Fibroblast of skin of back (primary cell): ENCODE results near the gene CAPN8.

Experiments
- DNase-seq: peaks from one replicate; pipeline ENCODE4 v3.0.0-alpha.2; 2013

The CAPN8 gene

DNA sequence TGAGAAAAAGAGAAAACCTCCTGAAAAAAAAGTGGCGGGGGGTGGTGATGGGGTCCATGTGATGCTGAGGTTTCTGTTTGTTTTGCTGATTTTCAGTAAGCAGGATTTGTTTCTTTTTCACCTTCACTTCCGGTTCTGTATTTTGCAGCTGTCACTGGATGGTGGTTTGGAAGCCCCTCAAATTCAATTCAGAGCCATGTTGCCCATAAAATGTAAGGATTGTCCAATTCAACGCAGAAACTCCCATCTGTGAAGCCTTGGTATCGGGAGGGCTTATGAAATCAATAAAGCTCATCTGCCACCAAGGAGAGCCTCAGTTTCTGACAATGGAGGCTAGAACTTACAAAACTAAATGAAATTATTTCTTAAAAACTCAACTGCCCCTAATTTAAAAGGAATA, 12.1 kb downstream of the CAPN8 start:
- no peak for DNase-seq

DNA sequence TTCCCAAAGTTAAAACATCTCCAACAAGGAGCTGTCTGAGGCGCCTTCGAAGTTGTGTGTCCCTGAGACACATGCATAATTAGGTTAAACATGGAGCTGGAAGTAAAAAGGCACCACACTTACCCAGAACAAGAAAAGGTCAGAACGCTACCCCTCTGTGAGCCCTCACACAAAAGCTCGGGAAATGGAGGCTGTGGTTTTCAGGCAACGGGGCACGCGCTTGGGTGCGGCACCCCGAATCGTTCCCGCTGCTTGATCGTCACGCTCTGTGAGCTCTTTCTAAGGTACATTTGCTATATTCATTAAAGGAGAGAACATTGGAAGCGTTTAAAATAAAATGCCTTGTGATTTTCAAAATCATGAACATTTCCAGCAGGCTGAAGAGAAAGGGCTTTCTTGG, 12.5 kb downstream of the CAPN8 start:
- DNase-seq: no peak

DNA sequence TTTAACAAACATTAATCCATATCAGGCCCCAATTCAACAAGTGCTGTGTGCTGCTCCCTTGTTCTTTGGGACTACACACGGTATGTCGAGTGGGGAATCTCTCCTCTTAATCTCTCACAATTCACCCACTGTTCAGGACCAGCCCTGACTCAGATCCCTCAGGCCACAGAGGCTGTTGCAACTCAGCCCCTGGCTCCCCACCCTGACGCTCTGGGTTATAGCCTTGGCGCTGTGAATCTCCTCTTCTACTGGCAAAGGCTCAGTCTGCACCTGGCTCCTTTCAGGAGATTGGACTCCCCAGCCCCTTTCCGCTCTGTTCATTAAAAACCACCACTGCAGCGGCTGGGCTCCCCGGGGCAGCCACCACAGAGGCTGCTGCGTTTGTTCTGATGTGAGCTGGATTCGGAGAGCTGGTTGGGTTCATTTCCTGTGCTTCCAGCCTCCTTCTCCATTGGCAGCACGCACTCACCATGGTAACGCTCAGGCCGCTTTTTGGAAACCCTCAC, 13.0 kb downstream of the CAPN8 start:
- no peak for DNase-seq

DNA sequence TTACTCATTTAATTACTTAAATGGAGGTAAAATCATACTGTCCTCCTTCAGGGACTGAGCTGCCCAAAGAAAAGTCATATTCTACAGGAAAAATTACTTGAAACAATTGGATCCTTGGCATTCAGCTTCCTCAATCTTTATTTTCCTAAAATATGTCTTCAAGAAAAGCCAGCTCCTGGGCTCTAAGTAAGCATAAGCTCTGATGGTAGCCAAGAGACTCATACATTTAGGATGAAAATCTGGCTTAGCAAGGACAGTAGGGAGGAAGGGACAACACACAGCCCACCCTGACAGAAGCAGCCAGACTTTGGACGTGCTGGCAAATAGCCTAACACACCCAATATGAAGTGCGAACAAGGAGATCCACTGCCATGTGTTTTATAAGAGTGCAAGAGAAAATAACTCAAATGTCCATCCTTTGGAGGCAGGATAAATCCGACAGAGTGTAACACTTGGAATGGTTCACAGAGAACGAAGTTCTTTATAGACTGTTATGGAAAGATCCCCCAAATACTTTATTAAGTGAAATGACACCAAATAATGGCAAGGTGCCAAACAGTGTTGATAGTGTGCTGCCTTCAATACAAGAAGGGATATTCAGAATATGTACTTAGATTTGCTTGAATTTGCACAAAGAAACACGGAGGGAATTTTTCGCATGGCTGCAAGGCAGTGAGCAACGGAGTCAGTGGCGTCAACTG, 14.1 kb downstream of the CAPN8 start:
- DNase-seq: no peak

DNA sequence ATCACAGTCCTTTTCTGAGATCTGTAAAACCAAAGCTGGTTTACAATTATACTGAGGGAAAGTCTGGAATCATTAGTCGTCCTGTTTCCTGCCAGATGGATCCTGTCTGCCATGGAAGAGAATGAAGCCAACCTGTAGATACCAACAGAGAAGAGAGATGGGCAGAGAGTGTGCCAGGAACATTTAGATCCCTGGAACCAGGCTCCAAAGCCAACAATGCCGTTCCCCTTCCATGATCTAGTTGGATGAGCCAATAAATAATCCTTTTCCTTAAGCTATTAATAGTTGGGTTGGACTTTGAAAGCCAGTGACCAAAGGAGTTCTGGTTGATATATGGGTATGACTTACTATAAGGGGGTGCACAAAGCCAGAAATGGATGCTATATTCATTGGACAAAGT, 15.0 kb downstream of the CAPN8 start:
- no peak for DNase-seq

DNA sequence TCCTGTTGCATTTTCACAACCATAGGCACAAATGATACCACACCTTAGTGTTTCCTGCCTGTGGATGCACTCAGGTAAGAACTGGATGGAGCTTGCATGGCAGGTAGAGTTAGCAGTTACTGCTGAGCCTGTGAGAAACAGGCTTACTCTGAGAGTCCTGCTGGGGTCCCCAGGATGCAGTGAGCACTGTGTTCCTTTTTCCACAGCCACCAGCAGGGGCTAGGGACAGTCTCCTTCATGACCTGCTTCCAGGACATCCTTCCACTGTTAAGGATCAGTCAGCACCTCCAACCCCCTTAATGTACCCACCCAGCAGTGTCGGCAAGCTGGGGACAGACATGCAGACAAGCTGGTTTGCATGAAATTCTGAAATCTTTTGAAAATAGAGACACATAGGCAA, 16.3 kb downstream of the CAPN8 start:
- DNase-seq: no peak

DNA sequence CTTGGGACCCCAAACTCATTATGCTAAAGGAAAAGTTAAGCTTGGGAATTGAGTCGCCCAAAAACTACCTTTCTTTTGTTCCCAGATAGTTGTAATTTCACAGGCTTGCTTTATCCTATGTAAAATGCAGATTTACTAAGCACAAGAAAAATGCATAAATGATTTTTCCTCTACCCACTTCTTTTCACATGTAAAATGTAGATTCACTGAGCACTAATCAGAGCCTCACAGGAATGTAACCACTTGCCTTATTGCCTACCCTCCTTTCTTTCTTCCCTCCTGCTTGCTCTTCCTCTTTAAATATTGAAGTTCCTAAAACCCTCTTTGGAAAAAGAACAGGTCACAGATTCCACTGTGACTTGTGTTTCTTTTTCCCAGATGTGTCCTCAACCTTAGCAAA, 18.3 kb downstream of the CAPN8 start:
- no peak for DNase-seq

DNA sequence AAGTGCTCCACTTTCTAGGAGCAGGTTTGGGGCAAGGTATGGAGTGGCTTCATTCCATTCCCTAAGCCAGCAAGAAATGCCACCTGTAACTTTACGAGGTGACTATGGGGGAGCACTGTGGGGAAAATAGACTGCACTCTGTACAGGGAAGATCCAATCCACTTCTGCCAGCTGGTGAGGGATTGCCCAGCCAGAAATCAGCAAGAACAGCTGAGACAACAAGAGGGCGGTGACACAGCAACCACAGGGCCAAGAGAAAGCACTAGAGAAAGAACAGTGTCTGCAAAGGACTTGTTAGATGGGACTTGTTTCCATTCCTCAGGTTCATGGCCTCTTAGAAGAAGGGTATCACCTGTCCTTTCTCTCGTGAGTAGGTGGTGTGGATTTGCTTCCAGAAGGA, 19.6 kb downstream of the CAPN8 start:
- DNase-seq: no peak

DNA sequence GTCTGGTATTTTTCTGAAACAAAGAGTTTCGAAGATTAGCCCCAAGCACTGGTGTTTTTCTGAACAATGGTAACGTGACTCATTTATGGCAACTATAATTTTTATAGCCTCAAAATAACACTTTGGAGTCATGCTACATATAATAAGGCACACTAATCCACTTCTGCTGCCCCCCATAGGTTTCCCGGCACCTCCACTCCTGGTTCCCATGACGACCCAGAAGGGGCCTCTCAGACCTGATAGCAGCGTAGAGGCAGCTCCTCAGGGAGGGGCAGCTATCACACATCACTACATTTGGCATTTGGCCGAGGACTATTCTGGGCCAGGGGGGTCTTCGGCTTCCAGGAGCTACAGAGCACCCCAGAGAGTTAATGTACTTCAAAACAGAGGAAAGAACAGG, 23.3 kb downstream of the CAPN8 start:
- DNase-seq: no peak

DNA sequence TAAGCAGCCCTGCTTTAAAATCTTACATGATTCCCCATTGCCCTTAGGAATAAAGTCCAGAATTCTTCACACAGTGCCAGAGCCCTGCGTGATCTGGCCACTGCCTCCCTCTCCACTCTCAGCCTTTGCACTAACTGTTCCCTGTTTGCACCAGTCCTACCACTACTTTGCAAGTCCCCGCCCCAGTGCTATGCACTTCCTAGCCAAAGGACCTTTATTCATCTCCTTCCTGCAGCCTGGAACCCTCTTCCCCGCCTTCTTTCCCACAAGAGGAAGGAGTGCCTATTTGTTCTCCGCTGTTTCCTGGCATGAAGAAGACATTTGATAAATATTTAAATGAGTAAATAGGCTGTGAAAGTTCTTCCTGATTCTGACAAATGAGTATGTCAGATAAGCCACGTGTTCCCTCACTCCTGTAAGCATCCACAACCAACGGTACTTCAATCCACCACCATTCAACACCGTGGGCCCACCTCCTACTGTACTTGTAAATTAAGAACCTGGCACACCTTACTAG, 23.9 kb downstream of the CAPN8 start:
- DNase-seq: no peak

DNA sequence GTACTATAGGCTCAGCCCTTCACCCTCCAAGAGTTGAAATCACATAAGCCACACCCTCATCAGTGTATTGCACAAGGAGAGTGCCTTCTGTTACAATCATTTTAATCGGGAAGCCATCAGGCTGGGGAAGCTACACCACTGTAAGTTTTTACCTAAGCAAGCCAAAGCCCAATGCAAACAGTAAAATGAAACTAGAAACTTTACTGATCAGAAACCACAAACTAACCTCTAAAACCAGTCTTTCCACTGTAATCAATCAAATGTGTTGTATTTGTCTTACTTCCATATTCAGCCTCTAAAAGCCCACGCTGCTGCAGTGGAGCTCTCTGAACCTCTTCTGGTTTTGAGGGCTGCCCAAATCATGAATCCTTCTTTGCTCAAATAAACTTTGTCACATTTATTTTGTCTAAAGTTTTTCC, 26.2 kb downstream of the CAPN8 start:
- DNase-seq: no peak

DNA sequence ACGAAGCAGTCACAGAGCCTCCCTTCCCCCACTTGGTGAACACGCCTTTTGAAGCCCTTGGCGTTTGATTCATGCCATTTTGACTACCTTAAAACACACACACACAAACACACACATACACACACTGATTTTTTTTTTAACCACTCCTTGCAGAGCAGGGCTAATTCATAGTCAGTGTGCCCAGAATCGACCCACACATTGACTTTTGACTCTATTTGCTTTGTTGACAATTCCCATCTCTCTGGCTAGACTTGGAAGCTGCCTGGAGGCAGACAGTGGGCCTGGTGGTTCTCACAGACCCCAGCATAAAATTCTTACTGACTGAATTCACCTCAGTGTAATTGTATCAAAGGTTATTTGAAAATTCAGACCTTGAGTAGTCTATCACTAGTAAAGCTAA, 30.3 kb downstream of the CAPN8 start:
- DNase-seq: no peak

DNA sequence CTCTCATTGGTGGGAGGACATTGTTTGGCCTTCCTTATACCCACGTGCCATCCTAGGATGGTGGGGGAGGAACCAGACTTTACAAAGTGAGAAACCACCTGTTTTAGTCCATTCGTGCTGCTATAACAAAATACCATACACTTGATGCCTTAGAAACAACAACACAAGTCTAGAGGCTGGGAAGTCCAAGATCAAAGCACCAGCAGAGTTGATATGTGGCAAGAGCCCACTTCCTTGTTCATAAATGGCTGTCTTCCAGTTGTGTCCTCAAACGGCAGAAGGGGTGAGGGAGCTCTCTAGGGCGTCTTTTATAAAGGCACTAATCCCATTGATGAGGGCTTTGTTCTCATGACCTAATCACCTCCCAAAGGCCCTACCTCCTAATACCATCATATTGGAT, 31.1 kb downstream of the CAPN8 start:
- no peak for DNase-seq

DNA sequence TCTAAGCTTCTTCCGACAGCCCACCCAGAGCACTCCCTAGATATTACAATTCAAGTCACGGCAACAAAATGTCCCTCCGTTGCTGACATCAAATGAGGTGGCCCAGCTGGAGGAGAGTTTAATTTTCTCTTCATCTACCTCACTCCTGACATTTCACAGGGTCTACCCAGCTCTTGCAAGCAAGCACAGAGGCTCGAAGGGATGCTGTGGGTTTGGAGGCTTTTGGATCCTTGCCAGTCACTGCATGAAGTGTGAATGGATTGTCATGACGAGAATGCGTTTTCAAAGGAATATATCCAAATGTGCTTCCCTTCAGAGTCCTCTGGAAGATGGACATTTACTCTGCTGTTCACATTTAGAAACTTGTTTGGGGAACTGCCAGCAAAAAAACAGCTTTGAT, 33.5 kb downstream of the CAPN8 start:
- no peak for DNase-seq

DNA sequence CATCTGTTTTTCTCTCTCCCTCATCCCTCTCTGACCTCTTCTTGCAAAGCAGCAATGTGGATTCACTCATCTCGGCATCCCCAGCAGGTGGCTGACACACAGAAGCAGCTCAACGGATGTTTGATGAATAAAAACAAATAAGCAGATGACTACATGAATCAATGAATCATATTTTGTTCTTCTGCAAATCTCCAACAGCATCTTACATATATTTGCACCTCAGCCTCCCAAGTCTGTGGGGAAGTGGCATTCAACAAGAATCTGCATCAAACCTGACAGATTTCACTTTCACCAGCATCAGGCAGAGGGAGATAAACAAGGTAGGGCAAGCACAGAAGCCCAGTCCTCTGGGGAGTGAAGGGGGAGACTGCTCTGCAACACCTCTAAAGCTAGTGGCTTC, 34.0 kb downstream of the CAPN8 start:
- DNase-seq: no peak

DNA sequence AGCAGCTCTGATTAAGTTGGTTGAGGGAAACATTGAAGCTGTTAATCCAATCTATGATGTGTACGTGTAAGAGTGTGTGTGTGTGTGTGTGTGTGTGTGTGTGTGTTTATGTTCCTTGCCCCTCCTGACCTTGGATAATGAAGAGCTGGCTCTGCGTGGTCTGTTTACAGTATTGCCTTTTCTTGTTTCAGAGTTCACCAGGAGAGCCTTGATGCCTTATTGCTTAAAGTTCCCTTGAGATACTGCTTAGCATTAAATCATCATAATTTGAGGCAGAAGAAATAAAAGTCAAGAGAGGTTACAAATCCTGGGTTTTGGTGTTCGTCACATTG, 36.4 kb downstream of the CAPN8 start:
- DNase-seq: no peak

DNA sequence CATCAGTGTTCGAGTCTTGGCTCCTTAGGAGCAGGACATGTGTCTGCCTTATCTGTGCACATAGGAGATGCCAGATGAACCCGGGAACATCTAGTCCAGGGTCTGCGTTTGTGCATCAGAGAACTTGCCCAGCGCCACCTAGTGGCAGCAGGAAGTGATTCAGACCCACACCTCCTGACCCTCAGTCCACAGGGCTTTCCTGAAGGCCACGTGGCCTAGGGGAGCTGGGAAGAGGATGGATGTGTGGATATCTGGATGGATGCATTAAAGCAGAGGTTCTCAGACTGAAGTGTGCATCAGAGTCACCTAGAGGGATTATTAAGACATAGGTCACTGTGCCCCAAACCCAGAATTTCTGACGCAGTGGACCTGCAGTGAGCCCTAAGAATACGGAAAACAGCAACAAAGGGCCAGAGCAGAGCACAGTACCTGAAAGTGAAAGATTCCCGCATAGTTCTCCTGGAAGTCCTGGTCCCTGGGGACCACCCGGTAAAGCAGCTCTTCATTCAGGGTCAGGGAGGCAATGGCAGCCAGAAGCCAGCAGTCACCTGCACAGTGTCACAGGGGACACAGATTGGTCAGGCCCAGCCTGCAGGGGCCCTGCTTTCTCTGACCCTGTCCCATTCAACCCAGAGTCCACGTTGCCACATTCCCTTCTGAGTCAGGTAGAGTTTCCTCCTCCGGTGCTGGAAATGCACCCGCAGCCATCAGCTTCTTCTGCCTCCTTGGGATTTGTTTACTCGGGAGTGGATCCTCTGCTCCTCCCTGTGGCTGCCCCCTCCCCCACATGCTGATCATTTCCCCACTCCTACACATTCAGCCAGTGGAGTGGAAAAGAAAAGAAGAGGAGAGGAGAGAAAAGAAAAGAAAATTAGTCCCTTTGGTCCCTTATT, 37.0 kb downstream of the CAPN8 start:
- peak; percentile 37 for DNase-seq

DNA sequence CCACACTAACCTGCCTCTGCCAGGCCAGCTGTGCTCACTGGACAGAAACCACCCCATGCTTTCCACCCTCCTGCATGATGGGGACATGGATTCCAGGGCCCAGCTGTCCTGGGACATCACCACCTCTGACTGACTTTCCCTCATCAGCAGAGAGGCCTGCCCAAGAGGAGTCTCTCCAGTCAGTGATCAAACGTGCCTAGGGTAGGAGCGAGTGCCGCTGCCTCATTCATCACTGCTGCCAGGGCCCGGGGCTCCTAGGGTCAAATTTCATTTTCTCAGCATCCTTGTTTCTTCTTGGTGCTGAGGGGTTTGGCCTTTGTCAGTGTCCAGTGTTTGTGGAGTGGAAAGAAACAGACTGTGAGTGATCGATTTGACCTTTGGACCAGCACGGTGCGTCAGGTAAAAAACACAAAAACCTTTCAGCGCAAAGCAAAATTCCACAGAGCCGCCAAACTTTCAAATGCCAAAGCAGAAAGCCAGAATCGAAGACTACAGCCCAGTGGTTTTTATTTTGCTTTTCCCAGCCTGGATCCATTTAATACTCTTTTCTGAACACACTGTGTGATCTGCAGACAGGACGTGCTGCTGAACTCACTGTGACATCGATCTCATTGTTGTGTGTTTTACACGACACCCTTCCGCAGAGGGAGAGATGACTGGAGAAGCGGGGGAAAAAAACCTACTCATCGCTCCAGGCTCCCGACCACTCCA, 43.2 kb downstream of the CAPN8 start:
- DNase-seq: no peak

DNA sequence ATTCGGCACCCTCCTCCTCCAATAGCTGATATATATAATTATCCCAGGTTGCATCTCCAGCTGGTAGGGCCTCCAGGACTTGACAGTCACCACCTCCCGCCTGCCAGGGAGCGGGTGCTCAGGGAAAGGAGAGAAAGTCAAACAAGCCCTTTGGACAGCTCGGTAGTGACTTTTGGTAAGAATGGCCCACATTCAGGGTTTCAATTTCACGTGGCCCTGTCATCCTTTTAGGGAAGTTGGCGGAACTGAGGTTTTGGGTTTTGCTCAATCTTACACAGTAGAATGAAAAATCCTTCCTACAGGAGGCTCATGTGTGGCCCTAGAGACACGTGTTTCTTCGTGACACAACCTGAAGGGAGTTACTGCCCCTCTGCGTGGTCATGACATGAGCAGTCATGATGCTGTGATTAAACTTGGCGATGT, 44.2 kb downstream of the CAPN8 start:
- DNase-seq: no peak

DNA sequence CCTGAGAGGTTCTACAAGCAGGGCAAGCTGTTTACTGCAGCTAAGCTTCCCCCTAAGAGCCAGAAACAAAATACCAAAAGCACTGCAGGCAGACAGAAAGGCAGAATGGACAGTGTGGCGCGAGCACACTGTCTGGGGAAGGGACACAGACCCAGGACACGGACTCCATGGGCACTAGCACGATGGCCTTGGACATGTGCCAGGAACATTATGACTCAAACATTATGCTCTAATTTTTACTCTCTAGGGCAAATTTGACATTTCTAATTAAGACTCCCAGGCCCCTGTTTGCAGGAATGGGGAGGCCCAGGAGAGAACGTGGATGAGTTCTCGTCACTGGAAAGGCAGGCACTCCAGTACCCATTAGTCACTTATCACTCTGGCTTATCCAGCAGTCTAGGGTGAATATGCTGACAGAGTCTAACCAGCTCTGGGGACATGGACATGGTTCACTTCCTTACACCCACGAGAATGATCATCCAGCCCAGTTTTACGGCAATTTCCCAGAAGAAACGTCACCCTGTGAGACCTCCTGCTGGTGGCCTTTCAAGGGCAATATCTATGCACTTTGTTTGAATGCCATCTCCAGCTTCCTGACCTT, 45.1 kb downstream of the CAPN8 start:
- DNase-seq: peak; percentile 3

DNA sequence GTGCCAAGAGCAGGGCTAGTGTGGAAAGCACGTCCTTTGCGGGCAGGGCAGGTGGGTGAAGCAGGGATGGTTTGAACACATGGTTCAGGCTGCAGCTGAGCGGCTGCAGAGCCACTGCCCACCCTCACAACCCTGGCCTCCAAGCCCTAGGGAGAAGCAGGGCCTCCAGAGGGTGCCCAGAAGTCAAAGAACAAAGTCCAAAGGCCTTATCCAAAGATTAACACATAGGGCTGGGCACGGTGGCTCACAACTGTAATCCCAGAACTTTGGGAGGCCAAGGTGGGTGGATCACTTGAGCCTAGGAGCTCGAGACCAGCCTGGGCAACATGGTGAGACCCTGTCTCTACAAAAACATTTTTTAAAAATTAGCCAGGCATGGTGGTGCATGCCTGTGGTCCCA, 46.8 kb downstream of the CAPN8 start:
- no peak for DNase-seq

DNA sequence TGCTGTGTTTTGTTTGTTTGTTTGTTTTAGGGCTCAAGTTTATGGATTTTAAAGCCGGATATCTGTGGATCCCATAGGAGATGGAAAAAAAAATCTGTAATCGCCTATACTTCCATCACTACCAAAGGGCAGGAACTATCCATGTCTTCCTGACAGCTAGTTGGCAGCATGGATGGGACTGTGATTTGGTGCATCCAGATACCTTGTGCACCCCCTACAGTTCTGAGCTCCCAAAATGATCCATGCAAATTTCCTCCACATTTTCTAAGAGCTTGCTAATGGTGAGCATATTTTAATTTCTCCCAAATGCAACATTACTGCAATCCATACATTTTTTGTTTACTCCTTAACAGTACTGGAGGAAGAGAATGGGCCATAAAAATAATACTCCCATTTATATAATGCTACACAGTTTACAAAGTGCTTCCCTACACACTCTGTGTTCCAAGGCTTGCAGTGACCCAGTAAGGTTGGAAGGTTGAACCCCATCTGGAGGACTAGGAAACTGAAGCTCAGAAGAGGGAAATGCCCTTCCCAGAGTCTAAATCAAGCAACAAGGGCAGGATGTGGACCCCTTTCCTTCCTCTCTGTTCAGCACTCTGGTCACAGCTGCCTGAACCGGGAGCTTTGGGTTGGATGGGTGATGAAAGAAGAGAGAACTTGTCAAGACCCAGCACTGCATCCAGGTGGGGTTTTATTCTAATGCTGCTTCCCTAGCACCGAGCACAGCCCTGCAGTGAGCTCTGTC, 48.0 kb downstream of the CAPN8 start:
- DNase-seq: no peak
